B cell (primary cell): Measurements from ENCODE around the gene NUDT3. TPM values are rescaled to one million over a fixed set of nuclear protein-coding genes. Genes with fewer than 3 reads are reported as not detected.

ENCODE experiments used
- ATAC-seq: fragments of 200-7000 bp; cut with Tn5 transposase; one replicate; pipeline ENCODE4 v1.10.0; 2021; ENCODE audit warnings: low read depth, mild to moderate bottlenecking, moderate number of reproducible peaks, moderate library complexity
- CTCF ChIA-PET: fragments of 350-600 bp; sonication (Branson Sonifier 250); formaldehyde crosslinking; loops from one replicate; lab custom pipeline; 2021; ENCODE audit warnings: antibody characterized with exemption, inconsistent platforms; lab: Charles Lee
- POLR2A ChIA-PET: fragments of 350-600 bp; sonication (Branson Sonifier 250); formaldehyde crosslinking; loops from one replicate; lab custom pipeline; 2021; ENCODE audit warnings: antibody characterized with exemption; lab: Charles Lee
- DNase-seq: peaks from one replicate; pipeline ENCODE4 v3.0.0; 2013
- H2AFZ ChIP-seq: 2 replicates; pipeline ENCODE4 v1.6.1; 2012; ENCODE audit warnings: mild to moderate bottlenecking, low read depth, low read length; ENCODE audit not compliant: insufficient read depth, poor library complexity, severe bottlenecking
- H3K27ac ChIP-seq, 2 donors: 1 replicate in 1 of 2; 2 replicates in 1 of 2; pipeline ENCODE4 v1.5.1; 2012 to 2013; ENCODE audit warnings: low read length in 2 of 2, mild to moderate bottlenecking in 2 of 2, moderate library complexity in 1 of 2
- H3K27me3 ChIP-seq, 4 experiments: fragments of 200-600 bp in 1 of 4; sonication (generic) in 1 of 4; replicated peaks in 1 of 4; 1 replicate in 2 of 4; 2 replicates in 2 of 4; pipeline versions ENCODE4 v1.6.1 to v1.7.0; 2013 to 2016; ENCODE audit warnings: low read length in 3 of 4, mild to moderate bottlenecking in 2 of 4, mixed read lengths in 1 of 4, moderate library complexity in 1 of 4; ENCODE audit not compliant: insufficient read depth in 4 of 4, control insufficient read depth in 3 of 4; ENCODE audit errors: control extremely low read depth in 1 of 4
- H3K36me3 ChIP-seq, 2 experiments: replicated peaks in 1 of 2; 1 replicate in 1 of 2; 2 replicates in 1 of 2; pipeline versions ENCODE4 v1.6.1 to v1.7.1; 2013; ENCODE audit warnings: low read length in 1 of 2; ENCODE audit not compliant: insufficient read depth in 2 of 2, control insufficient read depth in 1 of 2; ENCODE audit errors: control extremely low read depth in 1 of 2, extremely low read depth in 1 of 2
- H3K4me1 ChIP-seq, 2 donors: fragments of 200-600 bp in 1 of 2; sonication (generic) in 1 of 2; 1 replicate in 1 of 2; 2 replicates in 1 of 2; pipeline versions ENCODE4 v1.5.1 to v1.6.1; 2013 to 2017; ENCODE audit warnings: low read length in 2 of 2; ENCODE audit not compliant: control insufficient read depth in 2 of 2, insufficient read depth in 2 of 2
- H3K4me2 ChIP-seq: replicated peaks from 2 replicates; pipeline ENCODE3; 2012; ENCODE audit warnings: mild to moderate bottlenecking, low read depth, low read length; ENCODE audit not compliant: poor library complexity, severe bottlenecking
- H3K4me3 ChIP-seq, 5 experiments: fragments of 200-600 bp in 1 of 5; sonication (generic) in 1 of 5; 1 replicate in 3 of 5; 2 replicates in 2 of 5; pipeline versions ENCODE4 v1.5.1 to v1.7.0; 2011 to 2016; ENCODE audit warnings: low read length in 4 of 5, mild to moderate bottlenecking in 4 of 5, low read depth in 2 of 5, control low read depth in 1 of 5, moderate library complexity in 1 of 5; ENCODE audit not compliant: insufficient read depth in 1 of 5; ENCODE audit errors: control extremely low read depth in 1 of 5, extremely low read depth in 1 of 5
- H3K79me2 ChIP-seq: fragments of 200-600 bp; sonication (generic); one replicate; pipeline ENCODE4 v1.6.0; 2016; ENCODE audit warnings: low read length; ENCODE audit not compliant: control insufficient read depth, insufficient read depth
- H3K9ac ChIP-seq: fragments of 200-600 bp; sonication (generic); 2 replicates; pipeline ENCODE4 v1.6.1; 2017; ENCODE audit warnings: mild to moderate bottlenecking, low read length, moderate library complexity
- H3K9me3 ChIP-seq, 3 donors: one replicate each; pipeline versions ENCODE4 v1.6.1 to v1.7.1; 2013; ENCODE audit warnings: low read length in 2 of 3; ENCODE audit not compliant: control insufficient read depth in 2 of 3, insufficient read depth in 1 of 3; ENCODE audit errors: control extremely low read depth in 1 of 3
- H4K20me1 ChIP-seq: 2 replicates; pipeline ENCODE4 v1.6.0; 2012; ENCODE audit warnings: mild to moderate bottlenecking, low read length; ENCODE audit not compliant: insufficient read depth, control insufficient read depth, poor library complexity, severe bottlenecking
- H3K27ac Mint-ChIP-seq: one replicate; pipeline ENCODE4 v1.8.0; 2021; ENCODE audit warnings: mixed read lengths
- H3K27me3 Mint-ChIP-seq: one replicate; pipeline ENCODE4 v1.8.0; 2021; ENCODE audit warnings: mixed read lengths
- H3K4me1 Mint-ChIP-seq: one replicate; pipeline ENCODE4 v1.8.0; 2021; ENCODE audit warnings: mixed read lengths
- H3K4me3 Mint-ChIP-seq: one replicate; pipeline ENCODE4 v1.8.0; 2021; ENCODE audit warnings: mixed read lengths
- H3K9me3 Mint-ChIP-seq: one replicate; pipeline ENCODE4 v1.8.0; 2022; ENCODE audit warnings: mixed read lengths; ENCODE audit not compliant: insufficient read depth
- CTCF ChIP-seq: fragments of 200-600 bp; IDR thresholded peaks from one replicate; pipeline ENCODE4 v1.8.0; 2022; ENCODE audit warnings: antibody characterized with exemption, mild to moderate bottlenecking
- EZH2 ChIP-seq: IDR thresholded peaks from 2 replicates; pipeline ENCODE4 v1.6.1; 2012; ENCODE audit warnings: borderline replicate concordance, low read depth, mild to moderate bottlenecking, moderate library complexity, low read length; ENCODE audit not compliant: insufficient read depth, poor library complexity, severe bottlenecking
- WGBS: methylation state at CpG from one replicate; pipeline ENCODE4 v1.1.5; 2013; ENCODE audit warnings: missing lambda C conversion rate; ENCODE audit not compliant: insufficient coverage; 5-methylcytosine and 5-hydroxymethylcytosine counted together
- intact Hi-C: fragments of 100-400 bp; cut with micrococcal nuclease; formaldehyde crosslinking; loops from one replicate; pipeline ENCODE4 v1.10.0; 2022
- polyA plus RNA-seq: library from polyadenylated mRNA; depleted of rRNA; stranded (reverse); fragments of >200 nt; gene quantifications from 2 replicates; pipeline ENCODE4 v1.2.3, GENCODE V29; 2012
- total RNA-seq, 2 donors: library from RNA; stranded (reverse); fragments of 120-200 nt in 1 of 2; gene quantifications; 1 replicate in 1 of 2; 2 replicates in 1 of 2; pipeline versions ENCODE4 v1.2.3 to v1.2.4, GENCODE V29; 2013 to 2022

The NUDT3 gene
- total and polyA plus RNA-seq, 2 donors (not counting 1 experiment from before 2014, with no cell fraction given) = 18.2 to 37.4 TPM

GRCh38 chr6:34278833-34279232, 113.6 kb downstream of the NUDT3 start:
- no peaks in the 10 kb centered on the region for H3K9me3 Mint-ChIP-seq
- intact Hi-C loops = no loop called here
- H3K4me3 Mint-ChIP-seq = no peak overlapping the region
- H3K27ac ChIP-seq = no peak overlapping the region
- ChIA-PET POLR2A (no interaction called here), CTCF (interaction anchor here (0.6 to 1.5 kb wide), 3 partner anchors 16 to 136 kb away, joined by 3 read pairs; no protein-coding TSS in a partner anchor)
- TF ChIP-seq CTCF = no peak
- no peak for TF ChIP-seq EZH2
- H3K9ac ChIP-seq = no peak overlapping the region
- peaks cover 4 to 10% of the 10 kb centered on the region in 2 donors for H3K4me1 ChIP-seq
- no peaks in the 10 kb centered on the region for H3K27me3 ChIP-seq
- DNase-seq = no peak
- H3K79me2 ChIP-seq = no peaks in the 10 kb centered on the region
- H3K27ac Mint-ChIP-seq = no peak overlapping the region
- H3K4me2 ChIP-seq = no peak overlapping the region
- H4K20me1 ChIP-seq = no peaks in the 10 kb centered on the region
- H3K27me3 Mint-ChIP-seq = no peaks in the 10 kb centered on the region
- no peaks in the 10 kb centered on the region for H3K9me3 ChIP-seq
- peaks cover 23% of the 10 kb centered on the region for H3K4me1 Mint-ChIP-seq
- H3K4me3 ChIP-seq = no peak overlapping the region
- H2AFZ ChIP-seq = no peak overlapping the region
- H3K36me3 ChIP-seq = peaks cover 6 to 9% of the 10 kb centered on the region in 2 experiments
- over 99% methylated on average over 5 of the region's 5 CpGs for WGBS
- no peak for ATAC-seq

GRCh38 chr6:34277763-34278112, 114.7 kb downstream of the NUDT3 start:
- ATAC-seq (no peak), DNase-seq (no peak)
- H3K27ac Mint-ChIP-seq = peak overlapping the region; percentile 16
- Histone ChIP-seq H3K27ac (no peak overlapping the region), H3K4me1 (peaks cover 11 to 17% of the 10 kb centered on the region in 2 donors), H3K36me3 (peaks cover 5 to 9% of the 10 kb centered on the region in 2 experiments), H3K27me3 (no peaks in the 10 kb centered on the region), H2AFZ (no peak overlapping the region), H3K9me3 (no peaks in the 10 kb centered on the region), H3K4me2 (no peak overlapping the region), H4K20me1 (no peaks in the 10 kb centered on the region), H3K4me3 (no peak overlapping the region), H3K79me2 (no peaks in the 10 kb centered on the region), H3K9ac (no peak overlapping the region)
- 95% methylated on average over 4 of the region's 4 CpGs for WGBS
- TF ChIP-seq CTCF (no peak), EZH2 (no peak)
- H3K9me3 Mint-ChIP-seq = no peaks in the 10 kb centered on the region
- ChIA-PET CTCF (interaction anchor here (1.5 kb wide), 1 partner anchor 28 kb away, joined by 3 read pairs; no protein-coding TSS in a partner anchor), POLR2A (no interaction called here)
- H3K4me1 Mint-ChIP-seq = peaks cover 28% of the 10 kb centered on the region
- intact Hi-C loops = no loop called here
- no peak overlapping the region for H3K4me3 Mint-ChIP-seq
- H3K27me3 Mint-ChIP-seq = no peaks in the 10 kb centered on the region
